Right lobe of liver (tissue), 4 donors: ENCODE measurements around the gene CRTC2.

ENCODE experiments used
- POLR2A ChIP-seq: fragments of 450-650 bp; IDR thresholded peaks from one replicate; pipeline ENCODE4 v1.6.1; 2017; ENCODE audit warnings: antibody characterized with exemption, mild to moderate bottlenecking
- TF ChIP-seq, protein P1 (sequence below), 4 donors: fragments of 200-600 bp in 3 of 4; fragments of 450-650 bp in 1 of 4; IDR thresholded peaks; one replicate each; pipeline versions ENCODE4 v1.5.1 to v1.8.0; 2016 to 2022; ENCODE audit warnings: antibody characterized with exemption in 4 of 4, mild to moderate bottlenecking in 2 of 4
- donor health status: DM: no; HTN: no; CAD: no.
- donor health status: DM: no; HTN: no; CAD: no.
- donor health status: DM: no; HTN: yes; CAD: no.

DNA sequence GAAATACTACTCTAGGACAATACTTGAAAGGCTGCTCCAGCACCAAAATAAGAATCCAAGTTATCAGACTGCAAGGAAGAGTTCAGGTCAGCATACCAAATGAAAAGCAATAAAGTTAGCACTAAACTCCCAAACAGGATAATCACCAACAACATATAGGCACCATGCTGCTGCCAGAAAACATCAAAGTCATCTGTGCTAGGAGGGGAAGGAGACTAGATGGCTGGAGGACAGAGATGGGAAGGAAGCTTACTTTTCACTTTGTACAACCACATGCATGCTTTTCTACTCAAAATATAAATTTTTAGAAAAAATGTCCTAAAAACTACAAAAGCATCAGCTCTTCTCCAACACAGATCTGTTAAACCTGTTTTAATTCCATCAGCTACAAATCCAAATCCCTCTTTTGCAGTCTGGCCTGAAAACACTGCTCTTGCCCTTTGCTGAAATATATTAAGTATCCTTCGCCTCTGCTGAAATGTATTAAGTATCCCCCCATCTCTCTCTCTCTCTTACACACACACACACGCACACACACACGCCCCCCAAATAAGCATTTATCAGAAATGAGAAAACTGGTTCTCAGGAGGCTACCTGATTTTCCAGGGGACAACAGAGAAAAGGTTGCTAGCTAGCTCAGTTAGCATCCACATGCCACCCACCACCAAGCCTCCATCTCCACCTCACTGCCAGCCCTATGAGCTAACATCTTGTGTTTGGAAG is 37.2 kb downstream of the CRTC2 start:
- TF ChIP-seq, protein P1, sequence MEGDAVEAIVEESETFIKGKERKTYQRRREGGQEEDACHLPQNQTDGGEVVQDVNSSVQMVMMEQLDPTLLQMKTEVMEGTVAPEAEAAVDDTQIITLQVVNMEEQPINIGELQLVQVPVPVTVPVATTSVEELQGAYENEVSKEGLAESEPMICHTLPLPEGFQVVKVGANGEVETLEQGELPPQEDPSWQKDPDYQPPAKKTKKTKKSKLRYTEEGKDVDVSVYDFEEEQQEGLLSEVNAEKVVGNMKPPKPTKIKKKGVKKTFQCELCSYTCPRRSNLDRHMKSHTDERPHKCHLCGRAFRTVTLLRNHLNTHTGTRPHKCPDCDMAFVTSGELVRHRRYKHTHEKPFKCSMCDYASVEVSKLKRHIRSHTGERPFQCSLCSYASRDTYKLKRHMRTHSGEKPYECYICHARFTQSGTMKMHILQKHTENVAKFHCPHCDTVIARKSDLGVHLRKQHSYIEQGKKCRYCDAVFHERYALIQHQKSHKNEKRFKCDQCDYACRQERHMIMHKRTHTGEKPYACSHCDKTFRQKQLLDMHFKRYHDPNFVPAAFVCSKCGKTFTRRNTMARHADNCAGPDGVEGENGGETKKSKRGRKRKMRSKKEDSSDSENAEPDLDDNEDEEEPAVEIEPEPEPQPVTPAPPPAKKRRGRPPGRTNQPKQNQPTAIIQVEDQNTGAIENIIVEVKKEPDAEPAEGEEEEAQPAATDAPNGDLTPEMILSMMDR (IDR thresholded peaks at IDR 0.05), result no peak
- no peak for TF ChIP-seq POLR2A
